Mesendoderm (in vitro differentiated cells): ENCODE data around the gene DAGLA.

Experiments
- DNase-seq: peaks from one replicate; pipeline ENCODE4 v3.0.0; 2013
- H2AK5ac ChIP-seq: 2 replicates; pipeline ENCODE4 v1.6.1; 2013; ENCODE audit warnings: low read length, inconsistent platforms
- H2BK120ac ChIP-seq: 2 replicates; pipeline ENCODE4 v1.6.1; 2013; ENCODE audit warnings: low read depth, mild to moderate bottlenecking, low read length, moderate library complexity, mixed read lengths
- H2BK15ac ChIP-seq: replicated peaks from 2 replicates; pipeline ENCODE4 v1.6.1; 2013; ENCODE audit warnings: low read depth, mild to moderate bottlenecking, moderate library complexity
- H2BK5ac ChIP-seq: 2 replicates; pipeline ENCODE4 v1.6.1; 2013; ENCODE audit warnings: low read length, inconsistent platforms
- H3K18ac ChIP-seq: 2 replicates; pipeline ENCODE4 v1.6.1; 2013; ENCODE audit warnings: mild to moderate bottlenecking, low read length, mixed read lengths
- H3K23ac ChIP-seq: one replicate; pipeline ENCODE4 v1.6.1; 2013; ENCODE audit warnings: low read length
- H3K27ac ChIP-seq: 2 replicates; pipeline ENCODE4 v1.5.1; 2013; ENCODE audit warnings: low read depth, mild to moderate bottlenecking, inconsistent platforms, low read length, moderate library complexity
- H3K27me3 ChIP-seq: 2 replicates; pipeline ENCODE4 v1.6.1; 2013; ENCODE audit warnings: low read length, control low read depth, mild to moderate bottlenecking, inconsistent platforms; ENCODE audit not compliant: insufficient read depth, poor library complexity
- H3K36me3 ChIP-seq: 2 replicates; pipeline ENCODE4 v1.6.1; 2013; ENCODE audit warnings: low read length, inconsistent platforms; ENCODE audit not compliant: control insufficient read depth, insufficient read depth
- H3K4ac ChIP-seq: one replicate; pipeline ENCODE4 v1.6.1; 2013; ENCODE audit warnings: low read depth, mild to moderate bottlenecking, low read length, moderate library complexity
- H3K4me1 ChIP-seq: 2 replicates; pipeline ENCODE4 v1.6.1; 2013; ENCODE audit warnings: low read depth, low read length, inconsistent platforms; ENCODE audit not compliant: control insufficient read depth
- H3K4me2 ChIP-seq: 2 replicates; pipeline ENCODE4 v1.6.1; 2013; ENCODE audit warnings: low read length
- H3K4me3 ChIP-seq: 2 replicates; pipeline ENCODE4 v1.5.1; 2013; ENCODE audit warnings: mild to moderate bottlenecking, low read length
- H3K56ac ChIP-seq: one replicate; pipeline ENCODE4 v1.6.1; 2013; ENCODE audit warnings: low read length
- H3K79me1 ChIP-seq: 2 replicates; pipeline ENCODE4 v1.6.1; 2013; ENCODE audit warnings: low read length, inconsistent platforms
- H3K79me2 ChIP-seq: 2 replicates; pipeline ENCODE4 v1.6.1; 2013; ENCODE audit warnings: mild to moderate bottlenecking, low read length; ENCODE audit not compliant: control insufficient read depth, insufficient read depth
- H3K9ac ChIP-seq: 2 replicates; pipeline ENCODE4 v1.6.1; 2013; ENCODE audit warnings: low read length, inconsistent platforms
- H4K5ac ChIP-seq: one replicate; pipeline ENCODE4 v1.6.1; 2013; ENCODE audit warnings: low read length
- H4K8ac ChIP-seq: one replicate; pipeline ENCODE4 v1.6.1; 2013; ENCODE audit warnings: low read depth, mild to moderate bottlenecking, control low read depth, low read length, moderate library complexity
- whole genome bisulfite sequencing: extraction: QIAGEN DNeasy Blood & Tissue Kit; methylation state at CpG from one replicate; pipeline ENCODE4 v1.1.7; 2013; ENCODE audit warnings: low lambda C conversion rate, missing lambda C conversion rate; ENCODE audit not compliant: insufficient coverage; ENCODE audit errors: extremely low coverage; 5-methylcytosine and 5-hydroxymethylcytosine counted together

The DAGLA gene

DNA sequence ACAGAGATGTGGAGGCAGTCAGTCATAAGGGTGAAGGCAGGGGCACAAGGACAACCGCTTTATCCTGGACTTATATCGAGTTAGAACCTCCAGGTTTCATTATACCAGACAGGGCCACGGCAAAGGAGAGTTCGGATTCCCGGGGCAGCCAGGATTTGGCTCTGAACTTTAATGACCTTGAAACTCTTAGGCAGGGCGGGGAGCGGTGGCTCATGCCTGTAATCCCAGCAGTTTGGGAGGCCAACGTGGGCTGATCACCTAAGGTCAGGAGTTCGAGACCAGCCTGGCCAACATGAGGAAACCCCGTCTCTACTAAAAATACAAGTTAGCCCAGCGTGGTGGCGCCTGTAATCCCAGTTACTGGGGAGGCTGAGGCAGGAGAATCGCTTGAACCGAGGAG lies 71.2 kb downstream of the DAGLA start:
- Histone ChIP-seq H2BK15ac (no peak overlapping the region), H2BK120ac (no peak overlapping the region), H3K27ac (no peak overlapping the region), H4K5ac (no peak overlapping the region), H3K56ac (no peak overlapping the region), H2BK5ac (no peak overlapping the region), H3K36me3 (no peaks in the 10 kb centered on the region), H3K18ac (no peak overlapping the region), H3K4me2 (no peak overlapping the region), H3K27me3 (no peaks in the 10 kb centered on the region), H3K4ac (no peak overlapping the region), H2AK5ac (no peak overlapping the region), H3K9ac (no peak overlapping the region), H3K79me2 (no peaks in the 10 kb centered on the region), H3K23ac (no peak overlapping the region), H3K4me3 (no peak overlapping the region), H4K8ac (no peak overlapping the region), H3K79me1 (no peaks in the 10 kb centered on the region), H3K4me1 (peaks cover 29% of the 10 kb centered on the region)
- no peak for DNase-seq
- WGBS, result no CpG with 5 or more reads among the region's 14 CpGs

DNA sequence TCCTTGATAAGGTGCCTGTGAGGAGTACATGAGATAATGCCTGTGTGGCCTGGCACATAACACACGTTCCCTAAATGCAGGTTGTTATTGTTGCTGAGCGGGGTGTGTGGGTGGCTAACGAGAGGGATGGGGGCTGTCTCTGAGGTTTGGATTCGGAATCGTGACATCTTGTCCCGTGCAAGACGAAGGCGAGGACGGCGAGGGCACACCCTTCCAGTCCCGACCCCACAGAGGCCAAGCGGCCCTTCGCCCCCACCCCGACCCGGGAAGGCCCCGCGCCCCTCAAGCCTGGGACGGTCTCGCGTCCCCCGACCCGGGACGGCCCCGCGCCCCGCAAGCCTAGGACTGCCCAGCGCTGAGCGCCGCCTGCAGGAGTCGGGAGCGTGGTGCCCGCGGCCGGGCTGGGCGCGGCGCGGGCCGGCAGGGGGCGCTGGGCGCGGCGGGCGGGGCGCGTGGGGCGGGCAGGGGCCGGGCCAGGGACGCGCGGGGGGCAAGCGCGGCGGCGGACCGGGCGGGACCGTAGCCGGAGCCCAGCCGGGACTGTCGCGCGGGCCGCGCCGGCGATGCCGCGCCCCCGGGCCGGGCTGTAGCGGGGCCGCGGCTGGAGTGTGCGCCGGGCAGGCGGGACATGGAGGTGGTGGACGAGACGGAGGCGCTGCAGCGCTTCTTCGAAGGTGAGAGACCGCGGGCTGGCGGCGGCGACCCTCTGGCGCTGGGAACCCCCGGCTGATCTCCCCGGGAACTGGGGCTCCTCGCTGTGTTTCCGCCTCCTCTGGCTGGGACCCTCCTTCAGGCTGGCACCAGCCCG lies 72.1 kb downstream of the DAGLA start, which contains the start of gene MYRF:
Gene MYRF (plus strand): TSS at position 520 of the 808 bp plus-strand sequence. CDS start 109 bp downstream, at position 629.
- Histone ChIP-seq H2AK5ac (peak within 1 kb of the TSS; percentile 1), H3K27ac (no peak within 1 kb of the TSS)

GRCh38 chr11:61752925-61753521 lies 72.8 kb downstream of the DAGLA start:
- H2BK5ac ChIP-seq, result peak overlapping the region; percentile 20
- no peak overlapping the region for H4K8ac ChIP-seq
- peak overlapping the region; percentile 1 for H2AK5ac ChIP-seq
- peaks cover 34% of the 10 kb centered on the region for H3K4me1 ChIP-seq
- peak overlapping the region; percentile 44 for H3K4ac ChIP-seq
- H3K23ac ChIP-seq, result no peak overlapping the region
- H2BK15ac ChIP-seq, result no peak overlapping the region
- H3K4me3 ChIP-seq, result peak overlapping the region; percentile 52
- H3K27me3 ChIP-seq, result no peaks in the 10 kb centered on the region
- peak overlapping the region; percentile 74 for H3K4me2 ChIP-seq
- no peaks in the 10 kb centered on the region for H3K79me2 ChIP-seq
- H4K5ac ChIP-seq, result no peak overlapping the region
- peak overlapping the region; percentile 62 for H3K18ac ChIP-seq
- no peak overlapping the region for H2BK120ac ChIP-seq
- H3K9ac ChIP-seq, result peak overlapping the region; percentile 80
- H3K56ac ChIP-seq, result peak overlapping the region; percentile 87
- DNase-seq, result no peak
- peaks cover 2% of the 10 kb centered on the region for H3K79me1 ChIP-seq
- WGBS, result no CpG with 5 or more reads among the region's 17 CpGs
- H3K36me3 ChIP-seq, result no peaks in the 10 kb centered on the region
- H3K27ac ChIP-seq, result no peak overlapping the region

More for the DNA sequence above, 72.1 kb downstream of the DAGLA start, which contains the start of gene MYRF:
- Histone ChIP-seq H3K79me2 (no peaks in the 10 kb centered on the region), H4K8ac (no peak within 1 kb of the TSS), H2BK120ac (no peak within 1 kb of the TSS), H3K4me1 (peaks cover 34% of the 10 kb centered on the region), H3K4me3 (peak within 1 kb of the TSS; percentile 52), H2BK15ac (no peak within 1 kb of the TSS), H3K9ac (peak within 1 kb of the TSS; percentile 80), H3K23ac (no peak within 1 kb of the TSS), H3K27me3 (no peaks in the 10 kb centered on the region), H2BK5ac (peak within 1 kb of the TSS; percentile 20), H3K4ac (peak within 1 kb of the TSS; percentile 44), H3K56ac (peak within 1 kb of the TSS; percentile 87), H3K4me2 (peak within 1 kb of the TSS; percentile 74), H3K36me3 (no peaks in the 10 kb centered on the region), H3K79me1 (peaks cover 2% of the 10 kb centered on the region), H4K5ac (no peak within 1 kb of the TSS), H3K18ac (peak within 1 kb of the TSS; percentile 62)
- WGBS, result no CpG with 5 or more reads among the region's 93 CpGs
- peak; percentile 51 for DNase-seq

DNA sequence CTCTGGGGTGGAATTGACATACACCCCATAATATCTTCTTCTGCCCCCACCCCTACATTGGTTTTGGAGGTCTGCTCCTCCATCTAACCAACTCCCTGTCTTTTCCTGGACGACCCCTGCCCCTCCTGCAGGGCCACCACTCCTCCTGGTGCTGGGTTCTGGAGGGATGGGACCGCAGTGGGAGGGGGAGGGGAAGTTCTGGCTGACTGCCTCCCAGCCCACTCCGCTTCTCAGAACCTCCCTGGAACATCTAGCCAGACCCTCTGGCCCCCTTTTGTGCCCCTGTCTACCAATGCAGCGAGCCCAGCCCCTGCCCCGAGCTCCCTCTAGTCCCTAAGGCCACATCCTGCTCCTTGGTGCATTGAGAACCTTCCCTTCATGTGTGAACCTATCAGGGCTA lies 73.5 kb downstream of the DAGLA start:
- Histone ChIP-seq H3K4me3 (no peak overlapping the region), H3K36me3 (no peaks in the 10 kb centered on the region), H2BK15ac (no peak overlapping the region), H3K56ac (peak overlapping the region; percentile 87), H3K79me1 (peaks cover 2% of the 10 kb centered on the region), H3K79me2 (no peaks in the 10 kb centered on the region), H3K4me2 (no peak overlapping the region), H3K9ac (no peak overlapping the region), H3K27ac (no peak overlapping the region), H3K4ac (peak overlapping the region; percentile 65), H3K27me3 (no peaks in the 10 kb centered on the region), H4K5ac (no peak overlapping the region), H3K4me1 (peaks cover 34% of the 10 kb centered on the region), H3K18ac (peak overlapping the region; percentile 2), H4K8ac (no peak overlapping the region), H3K23ac (no peak overlapping the region), H2BK120ac (no peak overlapping the region), H2AK5ac (peak overlapping the region; percentile 33), H2BK5ac (no peak overlapping the region)
- no CpG with 5 or more reads among the region's 5 CpGs for WGBS
- DNase-seq, result no peak

- Histone ChIP-seq H2BK120ac (no peak overlapping the region), H4K5ac (no peak overlapping the region), H3K4me1 (peaks cover 30% of the 10 kb centered on the region), H3K4ac (peak overlapping the region; percentile 11), H3K36me3 (no peaks in the 10 kb centered on the region), H2AK5ac (peak overlapping the region; percentile 97), H3K4me2 (no peak overlapping the region), H2BK15ac (no peak overlapping the region), H3K79me2 (no peaks in the 10 kb centered on the region), H3K79me1 (peaks cover 2% of the 10 kb centered on the region), H3K9ac (peak overlapping the region; percentile 50), H4K8ac (no peak overlapping the region), H2BK5ac (peak overlapping the region; percentile 51), H3K56ac (peak overlapping the region; percentile 87), H3K18ac (peak overlapping the region; percentile 5), H3K27me3 (no peaks in the 10 kb centered on the region), H3K23ac (peak overlapping the region; percentile 59), H3K27ac (peak overlapping the region; percentile 6), H3K4me3 (no peak overlapping the region)
- no CpG with 5 or more reads among the region's 31 CpGs for WGBS
- peak; percentile 88 for DNase-seq
Observed at GRCh38 chr11:61754534-61755482, 74.6 kb downstream of the DAGLA start.
